ENCODE measurements around the gene ANO8.

GRCh38 chr19:17304386-17305215 lies 30.1 kb downstream of the ANO8 start:
- no peak for TF ChIP-seq CTCF (conservative IDR thresholded peaks at IDR 0.05 in 1 of 2, IDR thresholded peaks at IDR 0.05 in 1 of 2; ENCODE audit: extremely low read depth in 1 of 2, insufficient read depth in 1 of 2, low read depth in 1 of 2, low read length in 2 of 2)
- no peak for TF ChIP-seq EZH2 (IDR thresholded peaks at IDR 0.05; ENCODE audit: borderline replicate concordance, low read length)

All from mammary epithelial cell (primary cell).